GM19023 (cell line): Measurements from ENCODE around the gene NDUFAF2.
A peak's percentile ranks its signal among the peaks of the same experiment; 100 is the strongest.

Source experiments
- ATAC-seq: cut with Tn5 transposase; IDR thresholded peaks from one replicate; pipeline ENCODE4 v1.9.1; 2021; ENCODE audit warnings: mild to moderate bottlenecking, moderate library complexity; ENCODE audit not compliant: unreplicated experiment

NDUFAF2 gene

GRCh38 chr5:61114441-61114840 is 169.4 kb downstream of the NDUFAF2 start:
- no peak for ATAC-seq

- no peak for ATAC-seq
These were observed 171.0 kb downstream of the NDUFAF2 start for GRCh38 chr5:61115968-61116367.

- ATAC-seq, result no peak
These were observed 174.1 kb downstream of the NDUFAF2 start for GRCh38 chr5:61119066-61119465.

- no peak for ATAC-seq
These were observed 175.5 kb downstream of the NDUFAF2 start for GRCh38 chr5:61120534-61120933.

- no peak for ATAC-seq
These were observed 178.1 kb downstream of the NDUFAF2 start for GRCh38 chr5:61123145-61123544.

GRCh38 chr5:61130289-61130688 is 185.3 kb downstream of the NDUFAF2 start:
- ATAC-seq, result no peak

- no peak for ATAC-seq
These were observed 187.6 kb downstream of the NDUFAF2 start for GRCh38 chr5:61132559-61132958.

- no peak for ATAC-seq
These were observed 192.8 kb downstream of the NDUFAF2 start for GRCh38 chr5:61137835-61138234.

GRCh38 chr5:61139094-61139873 is 194.3 kb downstream of the NDUFAF2 start:
- no peak for ATAC-seq

- no peak for ATAC-seq
These were observed 194.9 kb downstream of the NDUFAF2 start for GRCh38 chr5:61139931-61140330.

GRCh38 chr5:61141801-61142200 is 196.8 kb downstream of the NDUFAF2 start:
- ATAC-seq, result no peak

- ATAC-seq, result no peak
These were observed 197.4 kb downstream of the NDUFAF2 start for GRCh38 chr5:61142391-61142790.

- no peak for ATAC-seq
These were observed 197.8 kb downstream of the NDUFAF2 start for GRCh38 chr5:61142811-61143210.

GRCh38 chr5:61148515-61148914 is 203.5 kb downstream of the NDUFAF2 start:
- no peak for ATAC-seq

GRCh38 chr5:61151893-61152292 is 206.9 kb downstream of the NDUFAF2 start:
- ATAC-seq, result no peak

GRCh38 chr5:61159070-61159469 is 214.1 kb downstream of the NDUFAF2 start:
- no peak for ATAC-seq

GRCh38 chr5:61159836-61160235 is 214.8 kb downstream of the NDUFAF2 start:
- no peak for ATAC-seq

GRCh38 chr5:61160497-61160896 is 215.5 kb downstream of the NDUFAF2 start:
- ATAC-seq, result no peak

GRCh38 chr5:61162010-61162831 is 217.2 kb downstream of the NDUFAF2 start, which contains the start of gene SMIM15:
Gene SMIM15, minus strand, starts transcription at chr5:61162468. Its CDS starts 2,297 bp downstream, at chr5:61160171.
- ATAC-seq, result peak; percentile 98

GRCh38 chr5:61162832-61163567 is 218.0 kb downstream of the NDUFAF2 start:
- no peak for ATAC-seq

GRCh38 chr5:61163905-61164304 is 218.9 kb downstream of the NDUFAF2 start:
- ATAC-seq, result no peak
